K562 (cell line): ENCODE data around the gene ANO10. TPM values are rescaled to one million over a fixed set of nuclear protein-coding genes. Genes with fewer than 3 reads are reported as not detected.

Source experiments
- BRF2 ChIP-seq: IDR thresholded peaks from 3 replicates; pipeline ENCODE4 v1.6.1; 2011; ENCODE audit warnings: borderline replicate concordance, mild to moderate bottlenecking; ENCODE audit not compliant: insufficient read length, insufficient read depth
- CTBP1 ChIP-seq: fragments of 450-650 bp; IDR thresholded peaks from 2 replicates; pipeline ENCODE4 v1.6.1; 2016; ENCODE audit warnings: borderline replicate concordance
- CXXC5 ChIP-seq: fragments of 250-450 bp; sonication (Bioruptor Pico); IDR thresholded peaks from 2 replicates; pipeline ENCODE4 v1.8.0; 2022; ENCODE audit warnings: inconsistent platforms, mild to moderate bottlenecking, moderate library complexity
- DEAF1 ChIP-seq: fragments of 450-650 bp; formaldehyde crosslinking; IDR thresholded peaks from 2 replicates; pipeline ENCODE4 v1.4.0; 2020; ENCODE audit warnings: mild to moderate bottlenecking, moderate library complexity
- ERF ChIP-seq: fragments of 450-650 bp; formaldehyde crosslinking; IDR thresholded peaks from 2 replicates; pipeline ENCODE4 v1.4.0; 2020; ENCODE audit warnings: mild to moderate bottlenecking, mixed read lengths
- HDAC1 ChIP-seq, 2 experiments: fragments of 450-650 bp; IDR thresholded peaks; 2 replicates each; pipeline ENCODE4 v1.6.1; 2016 to 2017; ENCODE audit warnings: inconsistent platforms in 1 of 2, mild to moderate bottlenecking in 1 of 2, moderate library complexity in 1 of 2
- HNRNPK ChIP-seq: fragments of 200-400 bp; formaldehyde crosslinking; IDR thresholded peaks from one replicate; pipeline ENCODE4 v1.6.1; 2018; ENCODE audit warnings: mild to moderate bottlenecking, low read depth, low read length; ENCODE audit not compliant: poor library complexity, severe bottlenecking
- KLF1 ChIP-seq: fragments of 450-650 bp; IDR thresholded peaks from 2 replicates; pipeline ENCODE4 v1.6.1; 2016; ENCODE audit warnings: missing genetic modification characterization, missing compliant biosample characterization
- MAFG ChIP-seq: fragments of 450-650 bp; conservative IDR thresholded peaks from 2 replicates; pipeline ENCODE4 v1.6.1; 2016; ENCODE audit warnings: missing genetic modification characterization, missing compliant biosample characterization
- NEUROD1 ChIP-seq: fragments of 150-350 bp; IDR thresholded peaks from 2 replicates; pipeline ENCODE4 v1.6.1; 2014; ENCODE audit warnings: borderline replicate concordance, low read length, low read depth; ENCODE audit not compliant: partially characterized antibody
- NR3C1 ChIP-seq: sonication (generic); formaldehyde crosslinking; IDR thresholded peaks from 2 replicates; pipeline ENCODE4 v1.8.1; 2022; ENCODE audit warnings: missing genetic modification reagents
- PCBP1 ChIP-seq: fragments of 200-400 bp; formaldehyde crosslinking; IDR thresholded peaks from 2 replicates; pipeline ENCODE4 v1.6.1; 2018; ENCODE audit warnings: mild to moderate bottlenecking, low read depth, low read length; ENCODE audit not compliant: poor library complexity, severe bottlenecking
- PHB2 ChIP-seq: fragments of 450-650 bp; IDR thresholded peaks from 2 replicates; pipeline ENCODE4 v1.6.1; 2017; ENCODE audit warnings: low read depth
- POLR2A ChIP-seq: fragments of 450-650 bp; conservative IDR thresholded peaks from 2 replicates; pipeline ENCODE4 v1.6.1; 2016
- SIRT6 ChIP-seq: IDR thresholded peaks from one replicate; pipeline ENCODE4 v1.6.1; 2012; ENCODE audit warnings: low read depth, mild to moderate bottlenecking, control low read depth, inconsistent platforms, low read length, moderate library complexity
- SMARCE1 ChIP-seq: fragments of 450-650 bp; IDR thresholded peaks from 2 replicates; pipeline ENCODE4 v1.7.1; 2016; ENCODE audit warnings: mild to moderate bottlenecking
- SNRNP70 ChIP-seq: fragments of 200-400 bp; formaldehyde crosslinking; optimal IDR thresholded peaks from 2 replicates; pipeline ENCODE3; 2017; ENCODE audit warnings: low read depth, low read length
- SRSF7 ChIP-seq: fragments of 200-400 bp; formaldehyde crosslinking; optimal IDR thresholded peaks from 2 replicates; pipeline ENCODE3; 2017; ENCODE audit warnings: mild to moderate bottlenecking, low read depth, low read length
- TGIF2 ChIP-seq: sonication (generic); formaldehyde crosslinking; IDR thresholded peaks from 2 replicates; pipeline ENCODE4 v1.8.1; 2022; ENCODE audit warnings: mild to moderate bottlenecking, missing genetic modification reagents, moderate library complexity
- U2AF1 ChIP-seq: fragments of 200-400 bp; formaldehyde crosslinking; optimal IDR thresholded peaks from 2 replicates; pipeline ENCODE3; 2017; ENCODE audit warnings: mild to moderate bottlenecking, low read depth, low read length, moderate library complexity
- ZNF184 ChIP-seq: sonication (generic); formaldehyde crosslinking; IDR thresholded peaks from 2 replicates; pipeline ENCODE4 v1.5.0; 2020; ENCODE audit warnings: missing genetic modification reagents
- ZNF217 ChIP-seq: sonication (generic); formaldehyde crosslinking; IDR thresholded peaks from 2 replicates; pipeline ENCODE4 v1.8.0; 2022; ENCODE audit warnings: mild to moderate bottlenecking, missing genetic modification reagents
- ZNF3 ChIP-seq: fragments of 250-450 bp; sonication (Bioruptor Pico); IDR thresholded peaks from 2 replicates; pipeline ENCODE4 v1.5.0; 2021; ENCODE audit warnings: mild to moderate bottlenecking, moderate library complexity
- ZNF445 ChIP-seq: fragments of 250-450 bp; sonication (Bioruptor Pico); IDR thresholded peaks from 2 replicates; pipeline ENCODE4 v1.4.0; 2020; ENCODE audit warnings: low read depth, mild to moderate bottlenecking, moderate library complexity
- ZNF583 ChIP-seq: fragments of 250-450 bp; sonication (Bioruptor Pico); IDR thresholded peaks from 2 replicates; pipeline ENCODE4 v1.4.0; 2020
- ZNF589 ChIP-seq: fragments of 200-800 bp; sonication (Bioruptor generic); IDR thresholded peaks from 2 replicates; pipeline ENCODE4 v1.6.1; 2016; ENCODE audit warnings: low read depth, missing genetic modification characterization, missing compliant biosample characterization
- ZNF778 ChIP-seq: fragments of 450-650 bp; formaldehyde crosslinking; IDR thresholded peaks from 2 replicates; pipeline ENCODE4 v1.4.0; 2020; ENCODE audit warnings: mild to moderate bottlenecking, moderate library complexity
- polyA plus RNA-seq, 8 experiments: library from polyadenylated mRNA; depleted of rRNA in 4 of 8; stranded (reverse) in 5 of 8; unstranded in 3 of 8; fragments of >200 nt; fragmentation: Nextera tagmentation in 2 of 8; fragmentation: Illumina TruSeq in 1 of 8; extraction: Ambion mirVana in 2 of 8; extraction: Trizol in 1 of 8; gene quantifications; 2 replicates each; pipeline versions ENCODE4 v1.2.1 to v1.2.3, GENCODE V29; 2011 to 2014; ENCODE audit warnings: inconsistent platforms in 1 of 8, missing spikeins in 1 of 8
- total RNA-seq, 7 experiments: library from RNA; depleted of rRNA in 6 of 7; stranded (reverse); fragments of >200 nt in 6 of 7; fragmentation: Illumina TruSeq in 2 of 7; extraction: Trizol in 2 of 7; gene quantifications; 2 replicates each; pipeline versions ENCODE4 v1.2.1 to v1.2.3, GENCODE V29; 2011 to 2021; ENCODE audit warnings: low replicate concordance in 1 of 7

The ANO10 gene
- total and polyA plus RNA-seq, 9 of the 15 experiments (the other 6 are each of a cell fraction or from before 2014, with no cell fraction given) = 6.4 to 46.0 (median 32.3) TPM

GRCh38 chr3:43584043-43584826 lies 37.6 kb downstream of the ANO10 start (continued):
- TF ChIP-seq ZNF583 (CRISPR knock-in tag) (peak; percentile 99), U2AF1 (no peak), ZNF184 (CRISPR knock-in tag) (no peak), SMARCE1 (peak; percentile 47; the same call in 1 of the 2 replicates), HDAC1 (IDR thresholded peaks at IDR 0.05) (peak in 1 of 2 experiments; percentile 80; a peak in 2 of 4 replicates), SIRT6 (no peak), CXXC5 (CRISPR knock-in tag) (peak; percentile 96), HNRNPK (no peak), ERF (CRISPR knock-in tag) (peak; percentile 99), POLR2A (no peak), CTBP1 (peak; percentile 40; the same call in 1 of the 2 replicates), KLF1 (tag) (peak; percentile 70; the same call in 1 of the 2 replicates), ZNF217 (no peak), TGIF2 (CRISPR knock-in tag) (no peak), ZNF778 (CRISPR knock-in tag) (no peak), SNRNP70 (no peak), PCBP1 (no peak), ZNF3 (CRISPR knock-in tag) (no peak), NR3C1 (no peak), ZNF589 (peak; percentile 99), MAFG (peak; percentile 99), DEAF1 (peak; percentile 86), NEUROD1 (peak; percentile 16), BRF2 (no peak), SRSF7 (no peak), ZNF445 (peak; percentile 95), PHB2 (no peak)
